Adrenal gland (tissue), 12 donors: ENCODE results near the gene CA10. TPM values are rescaled to one million over a fixed set of nuclear protein-coding genes. Genes with fewer than 3 reads are reported as not detected.

Experiments used
- DNase-seq, 7 donors: peaks; one replicate each; pipeline ENCODE4 v3.0.0-alpha.2; 2019 to 2020
- H3K27ac ChIP-seq, 5 donors: fragments of 200-600 bp; sonication (generic) in 4 of 5; 1 replicate in 3 of 5; 2 replicates in 2 of 5; pipeline versions ENCODE4 v1.5.1 to v1.8.0; 2016 to 2020; ENCODE audit warnings: mild to moderate bottlenecking in 1 of 5
- H3K27me3 ChIP-seq: fragments of 200-600 bp; 2 replicates; pipeline ENCODE4 v1.8.0; 2021
- H3K36me3 ChIP-seq, 2 donors: fragments of 200-600 bp; replicated peaks in 1 of 2; 1 replicate in 1 of 2; 2 replicates in 1 of 2; pipeline versions ENCODE4 v1.5.1 to v1.8.0; 2018 to 2022
- H3K4me1 ChIP-seq, 2 donors: fragments of 200-600 bp; replicated peaks in 1 of 2; 1 replicate in 1 of 2; 2 replicates in 1 of 2; pipeline versions ENCODE4 v1.5.1 to v1.8.0; 2018 to 2021
- H3K4me3 ChIP-seq, 4 donors: fragments of 200-600 bp; sonication (generic) in 3 of 4; one replicate each; pipeline ENCODE4 v1.5.1; 2016 to 2018
- H3K9me3 ChIP-seq, 3 donors: fragments of 200-600 bp; sonication (generic) in 1 of 3; replicated peaks in 1 of 3; 1 replicate in 2 of 3; 2 replicates in 1 of 3; pipeline versions ENCODE4 v1.5.1 to v1.8.0; 2016 to 2021
- CTCF ChIP-seq, 6 experiments: fragments of 450-650 bp in 4 of 6; fragments of 200-600 bp in 2 of 6; sonication (generic) in 1 of 6; IDR thresholded peaks; 1 replicate in 5 of 6; 2 replicates in 1 of 6; pipeline versions ENCODE4 v1.5.1 to v1.8.0; 2016 to 2021; ENCODE audit warnings: antibody characterized with exemption in 6 of 6, mild to moderate bottlenecking in 2 of 6, moderate library complexity in 1 of 6
- POLR2A ChIP-seq, 2 donors: fragments of 450-650 bp; IDR thresholded peaks; one replicate each; pipeline ENCODE4 v1.6.1; 2017; ENCODE audit warnings: antibody characterized with exemption in 2 of 2, mild to moderate bottlenecking in 2 of 2, moderate library complexity in 1 of 2
- WGBS, 4 donors: extraction: QIAGEN DNeasy Blood & Tissue Kit in 2 of 4; methylation state at CpG; one replicate each; pipeline versions ENCODE4 v1.1.5 to v1.1.7; 2013 to 2017; 5-methylcytosine and 5-hydroxymethylcytosine counted together
- intact Hi-C, 2 donors: fragments of 100-400 bp; cut with DNase I; formaldehyde crosslinking; loops; one replicate each; pipeline versions ENCODE4 v1.14.1 to v1.15.0; 2022 to 2023
- polyA plus RNA-seq, 3 donors: library from polyadenylated mRNA; stranded (reverse); fragments of 200-250 nt in 2 of 3; fragments of 350-450 nt in 1 of 3; fragmentation: Illumina TruSeq in 1 of 3; extraction: RNeasy Lipid Tissue Mini Kit (QIAGEN cat#74804) in 1 of 3; gene quantifications; one replicate each; pipeline ENCODE4 v1.2.3, GENCODE V29; 2013 to 2014
- total RNA-seq, 9 donors: library from RNA; depleted of rRNA in 4 of 9; stranded (reverse); fragments of >200 nt in 4 of 9; fragments of 120-200 nt in 1 of 9; fragmentation: NEBNext Ultra II Directional in 1 of 9; extraction: Animal tissue kit (Norgen Biotek cat#: 25700) in 1 of 9; gene quantifications; one replicate each; pipeline versions ENCODE4 v1.1.0 to v1.2.4, GENCODE V29; 2013 to 2023
- donor health status: healthy with polysubstance abuse.
- donor health status: Bipolar disorder and iron deficiency.
- donor health status: DM: yes; HTN: yes; CAD: no.
- donor health status: DM: no; HTN: no; CAD: no.
- donor health status: DM: no; HTN: no; CAD: no.
- donor health status: DM: yes; HTN: yes; CAD: no.

The CA10 gene
- total and polyA plus RNA-seq, 12 donors: 0.27 to 3.1 (median 2.5) TPM; not detected in 5

GRCh38 chr17:52160136-52160567 is 1.6 kb upstream of the CA10 start:
- no peaks in the 10 kb centered on the region for H3K9me3 ChIP-seq
- no peak overlapping the region for H3K4me3 ChIP-seq
- no peak for TF ChIP-seq POLR2A (IDR thresholded peaks at IDR 0.05)
- TF ChIP-seq CTCF (IDR thresholded peaks at IDR 0.05): no peak
- WGBS, 4 donors: 6 to 12% (median 9%) methylated on average over 17 of the region's 17 CpGs
- peaks cover 30% of the 10 kb centered on the region for H3K27me3 ChIP-seq
- no peaks in the 10 kb centered on the region for H3K4me1 ChIP-seq
- H3K36me3 ChIP-seq: no peaks in the 10 kb centered on the region
- no peak for DNase-seq
- intact Hi-C loops: no loop called here
- no peak overlapping the region for H3K27ac ChIP-seq

GRCh38 chr17:52159246-52160135 is 977 bp upstream of the CA10 start:
- Histone ChIP-seq H3K27ac (no peak overlapping the region), H3K9me3 (no peaks in the 10 kb centered on the region), H3K4me3 (no peak overlapping the region), H3K4me1 (no peaks in the 10 kb centered on the region), H3K27me3 (peaks cover 30% of the 10 kb centered on the region), H3K36me3 (no peaks in the 10 kb centered on the region)
- no peak for TF ChIP-seq POLR2A (IDR thresholded peaks at IDR 0.05)
- no peak for TF ChIP-seq CTCF (IDR thresholded peaks at IDR 0.05)
- 7 to 8% (median 8%) methylated on average over 35 to 40 of the region's 40 CpGs for WGBS, 4 donors
- intact Hi-C loops: no loop called here
- no peak for DNase-seq

- no peak for TF ChIP-seq CTCF (IDR thresholded peaks at IDR 0.05)
- no peak for TF ChIP-seq POLR2A (IDR thresholded peaks at IDR 0.05)
- H3K36me3 ChIP-seq: no peaks in the 10 kb centered on the region
- WGBS, 4 donors: 3 to 16% (median 6%) methylated on average over 15 to 68 of the region's 68 CpGs
- no peak for DNase-seq
- no peaks in the 10 kb centered on the region for H3K9me3 ChIP-seq
- H3K27me3 ChIP-seq: peaks cover 30% of the 10 kb centered on the region
- intact Hi-C loops: no loop called here
- H3K4me1 ChIP-seq: no peaks in the 10 kb centered on the region
- H3K27ac ChIP-seq: no peak overlapping the region
- no peak overlapping the region for H3K4me3 ChIP-seq
Measured at GRCh38 chr17:52157603-52158449, 688 bp downstream of the CA10 start.
